DMS114 treated with DMSO at 0.1 percent for 48 hours (cell line): ENCODE data around the gene KLHL6.
"Not testable (repeated sequence)": the region's sequence is repeated elsewhere in the genome, so short reads cannot be mapped to it uniquely, and the experiment has no call there.

ENCODE experiments used
- DNase-seq: peaks from one replicate; lab custom pipeline; 2025; ENCODE audit not compliant: unreplicated experiment; lab: John Stamatoyannopoulos, UW

Gene KLHL6

GRCh38 chr3:183533412-183534132 is 21.9 kb downstream of the KLHL6 start:
- no peak for DNase-seq

GRCh38 chr3:183532620-183533411 is 22.7 kb downstream of the KLHL6 start:
- DNase-seq = no peak

- no peak for DNase-seq
These were observed 25.8 kb downstream of the KLHL6 start for GRCh38 chr3:183529717-183530116.

DNA sequence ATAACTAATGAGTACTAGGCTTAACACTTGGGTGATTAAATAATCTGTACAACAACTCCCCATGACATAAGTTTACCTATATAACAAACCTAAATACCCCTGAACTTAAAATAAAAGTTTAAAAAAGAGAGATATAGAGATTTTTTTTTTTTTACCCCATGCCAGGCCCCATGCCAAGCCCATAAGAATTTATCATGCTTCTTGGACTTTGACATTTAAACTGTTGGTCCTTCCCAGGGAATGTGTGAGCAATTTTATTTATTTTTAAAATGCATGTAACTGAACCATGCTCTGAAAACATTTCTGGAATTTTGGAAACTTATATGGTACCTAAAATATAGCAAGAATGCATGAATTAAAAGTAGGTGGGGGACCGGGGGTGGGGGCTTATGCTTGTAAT is 26.3 kb downstream of the KLHL6 start:
- DNase-seq = no peak

DNA sequence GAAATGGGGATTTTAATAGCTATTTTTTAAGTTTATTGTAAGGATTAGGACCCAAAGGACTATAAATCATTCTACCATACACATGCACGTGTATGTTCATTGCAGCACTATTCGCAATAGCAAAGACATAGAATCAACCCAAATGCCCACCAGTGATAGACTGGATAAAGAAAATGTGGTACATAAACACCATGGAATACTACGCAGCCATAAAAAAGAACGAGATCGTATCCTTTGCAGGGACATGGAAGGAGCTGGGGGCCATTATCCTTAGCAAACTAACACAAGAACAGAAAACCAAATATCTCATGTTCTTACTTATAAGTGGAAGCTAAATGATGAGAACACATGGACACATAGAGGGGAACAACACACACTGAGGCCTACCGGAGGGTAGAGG is 26.7 kb downstream of the KLHL6 start:
- not testable (repeated sequence) for DNase-seq

DNA sequence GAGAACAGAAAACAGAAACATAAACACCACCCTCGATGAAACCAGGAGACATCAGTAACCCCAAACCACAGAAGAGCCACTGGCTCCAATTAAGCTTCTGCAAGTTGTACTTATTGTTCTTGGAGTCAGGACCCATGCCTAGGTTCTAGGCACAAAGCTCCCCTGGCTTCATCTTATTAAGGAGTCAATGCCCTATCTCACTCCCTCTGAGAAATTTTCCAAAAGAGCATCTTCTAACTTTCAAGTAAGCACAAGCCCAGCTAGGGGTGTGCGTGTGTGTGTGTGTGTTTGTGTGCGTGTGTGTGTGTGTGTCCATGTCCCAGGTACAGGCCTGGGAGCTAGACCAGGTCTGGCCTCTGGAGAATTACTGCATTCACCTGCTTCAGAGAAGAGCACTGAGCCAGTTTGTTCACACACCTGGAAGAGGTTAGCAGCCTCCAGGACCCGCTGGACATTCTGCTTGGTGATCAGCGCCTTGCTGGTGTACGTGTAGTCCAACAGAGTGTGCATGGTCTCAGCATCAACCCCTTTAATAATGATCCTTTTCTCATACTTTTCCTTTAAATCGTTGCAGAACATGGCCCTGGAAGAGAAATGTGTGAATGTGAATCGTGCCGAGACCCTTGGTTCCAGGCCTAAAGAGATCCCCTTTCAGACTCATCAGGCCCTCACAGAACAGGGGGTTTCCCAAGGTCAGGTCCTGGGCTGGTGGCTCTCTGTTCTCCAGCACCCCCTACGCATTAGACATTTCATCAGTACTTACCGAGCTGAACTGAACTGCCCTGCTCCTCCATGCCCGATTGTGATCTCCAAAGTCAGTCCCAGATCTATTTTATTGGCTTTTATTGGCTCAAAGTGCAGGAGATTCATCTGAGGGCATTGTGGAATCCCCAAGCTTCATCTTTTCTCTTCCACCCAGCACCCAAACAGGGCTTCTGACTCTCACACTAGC is 27.8 kb downstream of the KLHL6 start:
- DNase-seq = no peak

- no peak for DNase-seq
These were observed 28.6 kb downstream of the KLHL6 start for GRCh38 chr3:183526838-183527427.

GRCh38 chr3:183524476-183524875 is 31.0 kb downstream of the KLHL6 start:
- DNase-seq = no peak

DNA sequence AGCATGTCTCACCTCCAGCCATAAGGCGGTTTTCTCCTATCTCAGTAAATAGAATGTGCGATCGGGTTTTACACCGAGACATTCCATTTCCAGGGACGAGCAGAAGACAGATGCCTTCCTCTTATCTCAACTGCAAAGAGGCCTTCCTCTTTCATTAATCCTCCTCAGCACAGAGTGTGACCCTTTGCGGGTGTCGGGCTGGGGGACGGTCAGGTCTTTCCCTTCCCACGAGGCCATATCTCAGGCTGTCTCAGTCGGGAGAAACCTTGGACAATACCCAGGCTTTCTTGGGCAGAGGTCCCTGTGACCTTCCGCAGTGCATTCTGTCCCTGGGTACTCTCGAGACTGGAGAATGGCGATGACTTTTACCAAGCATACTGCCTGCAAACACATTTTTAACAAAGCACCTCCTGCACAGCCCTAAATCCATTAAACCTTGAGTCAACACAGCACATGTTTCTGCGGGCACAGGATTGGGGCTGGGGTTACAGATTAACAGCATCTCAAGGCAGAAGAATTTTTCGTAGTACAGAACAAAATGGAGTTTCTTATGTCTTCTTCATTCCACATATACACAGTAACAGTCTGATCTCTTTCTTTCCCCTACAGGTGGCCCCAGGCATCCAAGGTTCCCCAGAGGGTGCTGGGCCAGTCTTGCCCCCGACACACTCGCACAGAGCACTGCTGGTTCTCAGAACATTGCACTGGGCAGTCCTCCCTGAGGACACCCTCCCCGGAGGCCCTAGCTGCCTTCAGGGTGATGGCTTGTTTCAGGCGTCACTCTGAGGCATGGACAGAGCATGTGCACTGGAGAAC is 34.6 kb downstream of the KLHL6 start:
- DNase-seq = not testable (repeated sequence)

- not testable (repeated sequence) for DNase-seq
These were observed 35.2 kb downstream of the KLHL6 start for GRCh38 chr3:183520295-183520694.

GRCh38 chr3:183519891-183520290 is 35.6 kb downstream of the KLHL6 start:
- DNase-seq = no peak

DNA sequence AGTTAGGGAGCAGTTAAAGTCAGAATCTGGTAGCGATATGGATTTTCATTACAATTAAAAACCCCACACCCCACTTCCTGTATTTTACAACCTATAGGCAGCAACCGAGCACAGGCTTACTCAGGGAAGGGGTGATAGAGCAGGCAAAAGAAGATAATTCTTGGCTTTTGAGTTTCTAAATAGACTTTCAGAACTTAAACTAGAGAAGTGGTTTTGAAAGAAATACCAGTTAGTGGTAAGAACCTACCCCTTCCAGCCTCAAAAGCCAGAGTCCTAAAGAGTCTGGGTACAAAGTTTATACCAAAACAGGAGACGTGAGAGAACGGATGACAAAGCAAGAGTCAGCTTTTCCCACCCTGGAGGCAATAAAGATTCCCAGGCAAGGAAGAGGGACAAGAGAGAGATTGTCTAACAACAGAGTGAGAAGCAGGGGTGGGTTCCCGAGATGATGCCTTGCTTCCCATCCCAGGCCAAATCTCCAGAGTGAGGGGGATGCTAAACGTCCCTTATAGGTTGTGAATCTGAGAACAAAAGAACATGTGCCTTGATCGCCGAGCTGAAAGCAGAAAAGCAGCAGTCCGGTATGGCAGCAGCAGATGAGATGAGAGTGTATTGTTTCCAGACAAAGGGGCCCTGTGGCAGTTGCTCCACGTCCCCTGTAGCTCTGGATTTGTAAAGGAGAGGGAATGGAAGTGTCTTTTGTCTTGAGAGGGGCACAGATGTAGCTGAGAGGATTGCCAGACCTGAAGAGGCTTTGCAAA is 36.8 kb downstream of the KLHL6 start:
- no peak for DNase-seq

GRCh38 chr3:183517607-183518006 is 37.9 kb downstream of the KLHL6 start:
- DNase-seq = no peak

- DNase-seq = no peak
These were observed 39.3 kb downstream of the KLHL6 start for GRCh38 chr3:183515968-183516851.

- DNase-seq = no peak
These were observed 41.5 kb downstream of the KLHL6 start for GRCh38 chr3:183514021-183514420.

DNA sequence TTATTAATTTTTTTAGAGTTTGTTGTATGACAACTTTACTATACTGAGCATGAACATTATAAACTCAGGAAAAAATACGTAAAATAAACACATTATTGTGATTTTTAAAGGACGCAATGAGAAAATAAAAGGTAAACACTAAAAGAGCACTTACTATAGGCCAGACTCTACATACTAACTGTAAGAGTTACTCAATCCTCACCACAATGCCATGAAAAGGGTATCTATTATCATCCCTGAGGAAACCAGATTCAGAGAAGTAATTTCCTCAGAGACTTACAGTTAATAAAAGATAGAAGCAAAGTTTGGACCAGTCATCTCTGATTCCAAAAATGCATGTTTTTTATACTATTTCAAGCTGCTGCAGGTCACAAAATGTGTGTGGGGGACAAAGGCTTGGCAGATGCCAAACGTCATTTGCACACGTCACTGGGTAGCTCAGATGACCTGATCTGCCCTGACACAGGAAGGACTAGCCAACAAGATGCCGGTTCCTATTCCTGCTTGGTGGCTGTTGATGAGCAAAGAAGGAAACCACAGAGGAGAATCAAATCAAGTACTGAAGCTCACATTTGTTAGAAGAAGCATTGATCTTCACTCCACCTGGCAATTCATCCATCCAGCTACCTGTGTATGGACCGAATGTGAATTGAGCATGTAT is 42.3 kb downstream of the KLHL6 start:
- DNase-seq = no peak

DNA sequence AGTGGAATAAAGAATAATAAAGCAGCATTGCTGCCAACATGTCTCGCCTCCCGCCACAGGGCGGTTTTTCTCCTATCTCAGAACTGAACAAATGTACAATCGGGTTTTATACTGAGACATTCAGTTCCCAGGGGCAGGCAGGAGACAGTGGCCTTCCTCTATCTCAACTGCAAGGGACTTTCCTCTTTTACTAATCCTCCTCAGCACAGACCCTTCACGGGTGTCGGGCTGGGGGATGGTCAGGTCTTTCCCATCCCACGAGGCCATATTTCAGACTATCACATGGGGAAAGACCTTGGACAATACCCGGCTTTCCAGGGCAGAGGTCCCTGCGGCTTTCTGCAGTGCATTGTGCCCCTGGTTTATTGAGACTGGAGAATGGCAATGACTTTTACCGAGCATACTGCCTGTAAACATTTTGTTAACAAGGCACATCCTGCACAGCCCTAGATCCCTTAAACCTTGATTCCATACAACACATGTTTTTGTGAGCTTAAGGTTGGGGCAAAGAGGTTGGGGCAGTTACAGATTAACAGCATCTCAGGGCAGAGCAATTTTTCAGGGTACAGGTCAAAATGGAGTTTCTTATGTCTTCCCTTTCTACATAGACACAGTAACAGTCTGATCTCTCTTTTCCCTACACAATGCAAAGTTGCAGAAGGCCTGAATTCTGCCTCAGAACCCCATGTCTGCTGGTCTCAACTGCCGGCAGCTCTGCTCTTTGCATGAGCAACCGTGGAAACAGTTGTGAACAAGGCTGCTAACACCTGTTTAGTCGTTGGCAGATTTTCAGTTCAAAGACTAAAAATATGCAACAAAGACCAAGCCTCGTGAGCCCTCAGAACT is 44.0 kb downstream of the KLHL6 start:
- not testable (repeated sequence) for DNase-seq
